Neural cell (in vitro differentiated cells): ENCODE measurements around the gene SEPTIN8. TPM values are rescaled to one million over a fixed set of nuclear protein-coding genes. Genes with fewer than 3 reads are reported as not detected.

Source experiments
- H2AFZ ChIP-seq: fragments of 200-600, 300-800 bp; sonication (generic), shearing (Covaris generic); 2 replicates; pipeline ENCODE4 v1.6.0; 2014; ENCODE audit warnings: low read depth, mild to moderate bottlenecking, antibody characterized with exemption, low read length, moderate library complexity
- H3F3A ChIP-seq: fragments of 200-600 bp; shearing (Covaris generic); 2 replicates; pipeline ENCODE4 v1.6.1; 2016; ENCODE audit warnings: mild to moderate bottlenecking, moderate library complexity, mixed read lengths, antibody characterized with exemption, low read length; ENCODE audit not compliant: insufficient read depth, poor library complexity, severe bottlenecking
- H3K27ac ChIP-seq: fragments of 200-600, 300-800 bp; sonication (generic), shearing (Covaris generic); 2 replicates; pipeline ENCODE4 v1.5.1; 2014; ENCODE audit warnings: mild to moderate bottlenecking, low read length, moderate library complexity
- H3K27me3 ChIP-seq: fragments of 300-800, 200-600 bp; sonication (generic), shearing (Covaris generic); 2 replicates; pipeline ENCODE4 v1.6.0; 2014; ENCODE audit warnings: mild to moderate bottlenecking, low read depth, low read length, moderate library complexity; ENCODE audit not compliant: insufficient read depth
- H3K36me3 ChIP-seq: fragments of 300-800, 200-600 bp; sonication (generic), shearing (Covaris generic); 2 replicates; pipeline ENCODE4 v1.5.1; 2014; ENCODE audit warnings: mild to moderate bottlenecking, antibody characterized with exemption, low read length, moderate library complexity; ENCODE audit not compliant: insufficient read depth
- H3K4me2 ChIP-seq: fragments of 300-800, 200-600 bp; sonication (generic), shearing (Covaris generic); 2 replicates; pipeline ENCODE4 v1.6.0; 2014; ENCODE audit warnings: mild to moderate bottlenecking, low read length
- H3K4me3 ChIP-seq: fragments of 300-800, 200-600 bp; sonication (generic), shearing (Covaris generic); 2 replicates; pipeline ENCODE4 v1.5.1; 2014; ENCODE audit warnings: mild to moderate bottlenecking, low read length, moderate library complexity
- H3K79me2 ChIP-seq: fragments of 200-600 bp; shearing (Covaris generic); replicated peaks from 2 replicates; pipeline ENCODE4 v1.6.0; 2014; ENCODE audit warnings: mild to moderate bottlenecking, low read length, moderate library complexity; ENCODE audit not compliant: insufficient read depth
- H3K9ac ChIP-seq: fragments of 300-800, 200-600 bp; sonication (generic), shearing (Covaris generic); 2 replicates; pipeline ENCODE4 v1.6.1; 2016; ENCODE audit warnings: mild to moderate bottlenecking, low read length, mixed read lengths
- H3K9me2 ChIP-seq: fragments of 200-600 bp; shearing (Covaris generic); 2 replicates; pipeline ENCODE4 v1.6.1; 2016; ENCODE audit warnings: mild to moderate bottlenecking, low read length, mixed read lengths; ENCODE audit not compliant: insufficient read depth
- H3K9me3 ChIP-seq: fragments of 200-600, 300-800 bp; sonication (generic), shearing (Covaris generic); 2 replicates; pipeline ENCODE4 v1.6.1; 2016; ENCODE audit warnings: mild to moderate bottlenecking, mixed run types, low read length, moderate library complexity, mixed read lengths
- H4K20me1 ChIP-seq: fragments of 200-600 bp; shearing (Covaris generic); 2 replicates; pipeline ENCODE4 v1.6.1; 2016; ENCODE audit warnings: mild to moderate bottlenecking, mixed run types; ENCODE audit not compliant: insufficient read depth
- CTCF ChIP-seq: fragments of 450-650 bp; IDR thresholded peaks from 2 replicates; pipeline ENCODE4 v1.5.1; 2014; ENCODE audit warnings: antibody characterized with exemption, mild to moderate bottlenecking, moderate library complexity; ENCODE audit not compliant: poor library complexity, severe bottlenecking
- EP300 ChIP-seq: fragments of 450-650 bp; conservative IDR thresholded peaks from 2 replicates; pipeline ENCODE4 v1.6.1; 2014; ENCODE audit warnings: antibody characterized with exemption, mild to moderate bottlenecking, moderate library complexity; ENCODE audit not compliant: poor library complexity, severe bottlenecking
- EZH2 ChIP-seq: fragments of 200-600, 300-800 bp; shearing (Covaris generic), sonication (generic); IDR thresholded peaks from 2 replicates; pipeline ENCODE4 v1.6.1; 2014; ENCODE audit warnings: antibody characterized with exemption, low read length, borderline replicate concordance, mild to moderate bottlenecking; ENCODE audit not compliant: insufficient read depth, poor library complexity, severe bottlenecking
- MXI1 ChIP-seq: fragments of 450-650 bp; conservative IDR thresholded peaks from 2 replicates; pipeline ENCODE4 v1.6.1; 2014; ENCODE audit warnings: antibody characterized with exemption, mild to moderate bottlenecking; ENCODE audit not compliant: poor library complexity, severe bottlenecking
- POLR2AphosphoS5 ChIP-seq: IDR thresholded peaks from 2 replicates; pipeline ENCODE4 v1.6.1; 2012
- RAD21 ChIP-seq: fragments of 450-650 bp; conservative IDR thresholded peaks from 2 replicates; pipeline ENCODE4 v1.6.1; 2014; ENCODE audit warnings: antibody characterized with exemption, mild to moderate bottlenecking, moderate library complexity
- REST ChIP-seq: IDR thresholded peaks from 2 replicates; pipeline ENCODE4 v1.6.1; 2012; ENCODE audit warnings: borderline replicate concordance
- SMC3 ChIP-seq: fragments of 450-650 bp; conservative IDR thresholded peaks from 2 replicates; pipeline ENCODE4 v1.6.1; 2014; ENCODE audit warnings: antibody characterized with exemption, mild to moderate bottlenecking, moderate library complexity; ENCODE audit not compliant: poor library complexity
- TAF1 ChIP-seq: IDR thresholded peaks from 2 replicates; pipeline ENCODE4 v1.6.1; 2012; ENCODE audit warnings: low read depth
- polyA plus RNA-seq: library from polyadenylated mRNA; depleted of rRNA; stranded (reverse); fragments of >200 nt; gene quantifications from 2 replicates; pipeline ENCODE4 v1.2.3, GENCODE V29; 2014

The SEPTIN8 gene
- polyA plus RNA-seq, 1 donor from 2014 or later: 37.7 TPM

- no peak overlapping the region for H3K27ac ChIP-seq
- peaks cover 8% of the 10 kb centered on the region for H3K79me2 ChIP-seq
- H2AFZ ChIP-seq: no peak overlapping the region
- no peaks in the 10 kb centered on the region for H3K9me3 ChIP-seq
- TF ChIP-seq REST (no peak), TAF1 (no peak), CTCF (no peak), RAD21 (no peak)
- no peaks in the 10 kb centered on the region for H3K36me3 ChIP-seq
- H3K4me2 ChIP-seq: no peak overlapping the region
- H4K20me1 ChIP-seq: no peaks in the 10 kb centered on the region
- H3K27me3 ChIP-seq: no peaks in the 10 kb centered on the region
- no peak overlapping the region for H3K4me3 ChIP-seq
- no peaks in the 10 kb centered on the region for H3F3A ChIP-seq
- H3K9me2 ChIP-seq: no peaks in the 10 kb centered on the region
- H3K9ac ChIP-seq: no peak overlapping the region
Observed at GRCh38 chr5:132766020-132766805, 10.8 kb downstream of the SEPTIN8 start.

DNA sequence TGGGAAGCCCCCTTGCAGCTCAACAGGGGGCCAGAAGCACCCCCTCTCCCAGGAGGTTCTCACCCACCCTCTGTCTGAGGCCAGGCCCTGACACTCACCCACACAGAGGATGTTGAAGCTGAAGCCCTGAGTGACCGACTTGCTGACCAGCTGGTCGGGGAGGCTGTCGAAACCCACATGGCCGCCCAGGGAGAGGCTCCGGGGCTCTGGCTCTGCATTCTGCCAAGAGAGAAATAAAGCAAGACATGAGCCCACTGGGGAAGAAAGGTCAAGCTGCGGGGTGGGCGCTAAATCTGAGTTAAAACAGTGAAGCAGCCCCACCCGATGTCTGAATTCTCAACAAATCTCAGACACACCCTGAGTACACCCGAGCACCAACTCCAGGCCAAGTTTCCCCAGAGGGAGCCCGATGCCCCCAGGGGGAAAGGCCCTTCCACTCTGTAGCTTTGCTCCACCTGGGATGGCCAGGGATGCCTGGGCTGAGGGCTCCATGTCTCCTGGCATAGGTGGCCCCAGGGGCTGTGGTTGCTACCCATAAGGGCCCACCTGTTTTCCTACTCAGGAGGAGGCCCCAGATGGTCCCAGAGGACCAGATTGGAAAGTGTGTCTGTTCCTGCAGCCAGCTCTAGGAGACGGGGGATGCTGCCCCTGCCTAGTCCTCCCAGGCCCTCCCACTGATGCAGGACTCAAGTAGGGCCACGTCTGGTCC, 11.6 kb downstream of the SEPTIN8 start:
- Histone ChIP-seq H3K4me3 (no peak overlapping the region), H4K20me1 (no peaks in the 10 kb centered on the region), H3K9me2 (no peaks in the 10 kb centered on the region), H3K79me2 (peaks cover 8% of the 10 kb centered on the region), H3K36me3 (no peaks in the 10 kb centered on the region), H3K9me3 (no peaks in the 10 kb centered on the region), H3K27me3 (no peaks in the 10 kb centered on the region), H3K4me2 (no peak overlapping the region), H3F3A (no peaks in the 10 kb centered on the region), H3K9ac (no peak overlapping the region), H3K27ac (no peak overlapping the region), H2AFZ (no peak overlapping the region)
- no peak for TF ChIP-seq EZH2
- no peak for TF ChIP-seq POLR2AphosphoS5
- no peak for TF ChIP-seq TAF1
- no peak for TF ChIP-seq REST
- TF ChIP-seq EP300: no peak
- no peak for TF ChIP-seq CTCF
- no peak for TF ChIP-seq MXI1
- no peak for TF ChIP-seq RAD21
- TF ChIP-seq SMC3: no peak
